Measurements from ENCODE around the gene AQP6.

DNA sequence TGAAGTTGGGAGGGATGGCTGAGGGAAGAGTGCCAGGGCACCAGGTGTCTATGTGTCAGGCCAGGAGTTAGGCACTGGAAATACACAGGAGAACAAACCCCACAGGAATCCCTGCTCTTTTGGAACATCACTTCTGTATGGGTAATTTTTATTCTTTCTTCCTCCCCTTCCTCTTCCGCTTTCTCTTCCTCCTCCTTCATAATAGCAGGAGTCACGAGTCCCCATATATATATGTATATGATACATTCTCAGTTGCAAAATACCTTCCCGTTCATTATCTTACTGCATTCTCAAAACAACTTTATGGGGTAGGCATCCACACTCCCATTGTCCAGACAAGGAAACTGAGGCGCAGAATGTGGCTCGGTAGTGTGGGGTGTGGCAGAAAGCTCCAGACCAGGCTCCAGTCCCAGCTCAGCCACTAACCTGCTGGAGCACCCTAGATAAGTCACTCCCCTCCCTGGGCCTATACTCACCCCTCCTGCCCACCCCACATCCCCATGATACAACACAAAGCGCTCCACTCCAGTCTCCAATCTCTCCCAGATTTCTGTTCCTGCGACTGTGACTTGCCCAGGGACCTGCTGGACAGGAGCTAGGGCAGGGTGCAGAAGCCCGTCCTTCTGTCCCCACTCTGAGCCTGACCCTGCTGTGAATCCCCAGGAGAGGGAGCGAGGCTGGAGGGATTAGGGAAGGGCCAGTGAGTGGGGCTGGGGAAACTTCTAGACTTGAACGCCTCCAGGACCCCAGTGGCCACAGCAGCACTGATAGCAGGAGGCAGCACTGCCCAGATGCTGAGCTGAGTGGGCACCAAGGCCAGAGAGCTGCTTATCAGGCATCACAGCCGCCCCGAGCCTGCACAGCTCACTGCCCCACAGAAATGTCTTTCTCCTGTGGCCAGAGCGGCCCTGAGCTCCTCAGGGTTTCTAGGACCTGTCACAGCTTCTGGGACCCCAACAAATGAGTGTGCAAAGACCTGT, 23.6 kb upstream of the AQP6 start:
- TF ChIP-seq, protein P1, sequence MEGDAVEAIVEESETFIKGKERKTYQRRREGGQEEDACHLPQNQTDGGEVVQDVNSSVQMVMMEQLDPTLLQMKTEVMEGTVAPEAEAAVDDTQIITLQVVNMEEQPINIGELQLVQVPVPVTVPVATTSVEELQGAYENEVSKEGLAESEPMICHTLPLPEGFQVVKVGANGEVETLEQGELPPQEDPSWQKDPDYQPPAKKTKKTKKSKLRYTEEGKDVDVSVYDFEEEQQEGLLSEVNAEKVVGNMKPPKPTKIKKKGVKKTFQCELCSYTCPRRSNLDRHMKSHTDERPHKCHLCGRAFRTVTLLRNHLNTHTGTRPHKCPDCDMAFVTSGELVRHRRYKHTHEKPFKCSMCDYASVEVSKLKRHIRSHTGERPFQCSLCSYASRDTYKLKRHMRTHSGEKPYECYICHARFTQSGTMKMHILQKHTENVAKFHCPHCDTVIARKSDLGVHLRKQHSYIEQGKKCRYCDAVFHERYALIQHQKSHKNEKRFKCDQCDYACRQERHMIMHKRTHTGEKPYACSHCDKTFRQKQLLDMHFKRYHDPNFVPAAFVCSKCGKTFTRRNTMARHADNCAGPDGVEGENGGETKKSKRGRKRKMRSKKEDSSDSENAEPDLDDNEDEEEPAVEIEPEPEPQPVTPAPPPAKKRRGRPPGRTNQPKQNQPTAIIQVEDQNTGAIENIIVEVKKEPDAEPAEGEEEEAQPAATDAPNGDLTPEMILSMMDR (IDR thresholded peaks at IDR 0.05 in 8 of 11, conservative IDR thresholded peaks at IDR 0.05 in 3 of 11) = no peak
- TF ChIP-seq POLR2A (IDR thresholded peaks at IDR 0.05) = no peak

Measured in spleen (tissue), 7 donors.